ENCODE data around the gene TNFAIP8L1.

TNFAIP8L1 gene

DNA sequence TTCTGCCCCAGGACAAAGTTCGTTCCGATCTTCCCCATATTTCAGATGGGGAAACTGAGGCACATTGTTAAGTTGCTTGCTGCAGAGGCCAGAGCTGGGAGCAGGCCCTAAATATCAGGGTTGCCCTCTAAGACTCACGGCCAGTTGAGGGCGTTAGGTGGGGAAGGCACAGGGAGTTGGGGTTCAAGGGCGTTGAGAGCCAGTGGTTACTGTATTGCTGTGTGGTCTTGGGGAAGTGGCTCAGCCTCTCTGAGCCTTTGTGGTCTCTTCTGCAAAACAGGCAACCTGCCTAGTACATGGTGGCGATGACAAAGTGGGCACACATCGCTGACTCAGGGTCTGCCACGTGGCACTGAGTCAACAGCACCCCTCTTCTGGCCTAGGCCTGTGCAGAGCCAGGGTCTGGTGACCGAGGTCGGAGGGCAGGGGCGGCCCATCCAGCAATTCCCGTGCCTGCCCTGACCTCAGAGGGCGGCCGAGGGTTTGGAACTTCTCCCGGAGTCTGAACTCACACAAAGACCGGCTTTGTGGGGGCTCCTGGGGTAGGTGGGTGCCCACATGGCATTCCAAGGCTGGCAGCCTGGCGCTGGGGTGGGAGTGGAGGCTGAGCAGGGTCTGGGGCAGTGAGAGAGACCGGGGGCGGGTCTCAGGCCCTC is 10.2 kb downstream of the TNFAIP8L1 start:
- no peak for DNase-seq (ENCODE audit: low read depth, low spot score)

DNA sequence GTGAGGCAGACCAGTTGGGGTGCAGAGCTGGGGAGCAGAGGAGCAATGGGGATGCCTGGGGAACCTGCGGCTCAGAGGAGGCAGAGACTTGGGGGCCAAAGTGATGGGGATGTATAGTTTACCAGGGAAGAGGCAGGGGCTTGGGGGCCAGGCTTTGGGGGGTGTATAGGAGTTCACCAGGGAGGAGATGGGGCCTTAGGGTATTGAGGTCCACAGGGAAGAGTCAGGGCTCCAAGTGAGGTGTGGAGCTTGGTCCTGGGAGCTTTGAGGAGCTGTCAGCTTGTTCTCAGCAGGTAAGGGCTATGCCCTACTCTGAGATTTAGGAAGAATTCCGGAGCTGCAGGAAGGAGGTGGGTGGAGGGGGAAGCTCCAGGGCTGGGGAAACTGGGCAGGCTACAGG is 10.8 kb downstream of the TNFAIP8L1 start:
- DNase-seq (ENCODE audit: low read depth, low spot score), result no peak

DNA sequence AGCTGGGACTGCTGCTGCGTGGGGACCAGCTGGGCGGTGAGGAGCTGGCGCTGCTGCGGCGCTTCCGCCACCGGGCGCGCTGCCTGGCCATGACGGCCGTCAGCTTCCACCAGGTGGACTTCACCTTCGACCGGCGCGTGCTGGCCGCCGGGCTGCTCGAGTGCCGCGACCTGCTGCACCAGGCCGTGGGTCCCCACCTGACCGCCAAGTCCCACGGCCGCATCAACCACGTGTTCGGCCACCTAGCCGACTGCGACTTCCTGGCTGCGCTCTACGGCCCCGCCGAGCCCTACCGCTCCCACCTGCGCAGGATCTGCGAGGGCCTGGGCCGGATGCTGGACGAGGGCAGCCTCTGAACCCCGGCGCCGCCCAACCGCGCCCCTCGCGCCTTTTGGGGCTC is 12.8 kb downstream of the TNFAIP8L1 start:
- DNase-seq (ENCODE audit: low read depth, low spot score), result no peak

DNA sequence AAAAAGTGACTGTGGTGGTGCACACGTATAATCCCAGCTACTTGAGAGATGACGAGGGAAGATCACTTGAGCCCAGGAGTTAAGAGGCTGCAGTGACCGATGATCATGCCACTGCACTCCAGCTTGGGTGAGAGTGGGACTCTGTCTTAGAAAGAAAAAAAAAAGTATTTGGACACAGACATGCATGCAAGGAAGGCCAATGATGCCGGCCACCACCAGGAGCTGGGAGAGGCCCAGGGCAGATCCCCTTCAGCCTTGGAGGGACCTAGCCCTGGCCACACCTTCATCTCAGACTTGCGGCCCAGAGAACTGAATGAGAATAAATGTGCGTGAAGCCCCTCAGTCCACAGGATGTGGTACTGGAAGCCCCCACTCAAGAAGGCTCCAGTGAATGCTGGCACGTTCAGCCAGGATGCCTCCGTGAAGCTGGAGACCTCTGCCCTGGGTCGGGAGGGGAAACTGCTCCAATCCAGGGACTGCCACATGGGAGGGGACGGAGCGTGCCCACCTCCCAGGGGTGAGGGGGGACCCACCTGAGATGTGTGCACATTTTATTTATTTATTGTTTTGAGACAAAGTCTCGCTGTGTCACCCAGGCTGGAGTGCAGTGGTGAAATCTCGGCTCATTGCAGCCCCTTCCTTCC is 14.6 kb downstream of the TNFAIP8L1 start:
- DNase-seq (ENCODE audit: low read depth, low spot score), result no peak

DNA sequence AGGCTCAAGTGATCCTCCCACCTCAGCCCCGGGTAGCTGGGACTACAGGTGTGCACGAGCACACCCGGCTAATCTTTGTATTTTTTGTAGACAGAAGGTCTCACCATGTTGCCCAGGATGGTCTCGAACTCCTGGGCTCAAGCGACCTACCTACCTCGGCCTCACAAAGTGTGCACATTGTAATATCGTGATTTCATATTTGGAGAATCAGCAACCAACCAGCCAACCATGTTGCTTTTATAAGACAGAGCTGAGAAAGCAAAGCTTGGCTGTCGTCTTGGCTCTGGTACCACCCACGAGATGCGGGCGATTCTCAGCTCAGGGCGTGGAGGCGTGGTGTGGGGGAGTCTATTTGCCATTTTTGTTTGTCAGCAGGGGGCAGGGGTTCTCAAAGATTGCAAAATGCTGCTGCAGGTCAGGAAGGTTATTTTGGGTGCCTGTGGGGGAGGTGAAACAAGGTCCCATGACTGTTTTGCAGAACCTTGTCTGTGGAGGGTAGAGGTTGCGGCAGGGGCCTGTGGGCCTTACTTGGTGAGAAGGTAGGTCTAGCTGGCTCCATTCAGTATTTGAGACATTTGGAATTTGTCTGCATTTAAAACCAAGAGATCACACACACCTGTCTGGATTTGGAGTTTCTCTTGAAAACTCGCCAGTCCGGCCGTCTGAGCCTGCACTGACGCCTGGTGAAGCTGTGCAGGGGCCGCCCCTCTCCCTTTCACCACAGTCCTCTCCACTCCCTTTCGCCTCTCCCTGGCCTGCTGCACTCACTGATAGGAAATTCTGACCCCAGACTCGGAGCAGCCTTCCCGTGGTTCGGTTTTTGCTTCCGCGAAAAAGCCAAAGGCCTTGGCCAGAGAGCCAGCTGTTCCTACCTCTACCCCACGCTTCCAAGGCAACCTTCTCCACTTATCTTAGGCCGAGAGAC is 15.4 kb downstream of the TNFAIP8L1 start:
- DNase-seq (ENCODE audit: low read depth, low spot score), result no peak

DNA sequence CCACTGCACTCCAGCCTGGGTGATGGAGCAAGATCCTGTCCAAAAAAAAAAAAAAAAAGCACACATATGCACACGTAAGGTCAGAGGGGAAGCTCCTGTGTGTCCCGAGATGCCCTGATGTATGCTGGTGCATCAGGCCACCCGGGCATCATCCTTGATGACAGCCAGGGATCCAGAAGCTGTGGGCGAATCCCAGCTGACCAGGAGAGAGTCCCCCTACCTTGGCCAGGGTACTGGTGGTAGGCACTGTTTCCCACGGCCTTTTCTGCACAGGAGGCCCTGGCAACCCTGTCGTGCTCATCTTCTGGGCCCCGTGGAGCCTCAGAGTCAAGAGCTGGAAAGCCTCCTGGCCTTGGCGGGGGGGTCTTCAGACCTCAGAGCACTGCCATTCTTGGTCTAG is 16.8 kb downstream of the TNFAIP8L1 start:
- DNase-seq (ENCODE audit: low read depth, low spot score), result no peak

DNA sequence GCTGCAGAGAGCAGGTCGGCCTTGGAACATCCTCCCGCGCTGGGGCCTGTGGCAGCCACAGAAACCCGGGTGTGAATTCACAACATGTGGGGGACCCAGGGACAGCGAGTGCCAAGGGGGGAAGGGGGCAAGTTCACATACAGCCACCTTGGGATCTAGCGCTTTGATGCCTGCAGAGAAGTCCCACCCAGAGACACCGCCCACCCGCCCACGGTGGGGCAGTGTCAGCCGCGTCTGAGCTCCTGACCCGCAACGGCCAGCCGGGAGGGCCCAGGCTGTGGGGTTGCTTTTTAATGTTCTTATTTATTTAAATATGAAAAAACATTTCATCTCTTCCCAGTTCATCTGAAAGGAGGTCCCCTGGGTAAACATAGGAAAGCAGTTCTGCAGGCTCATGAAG is 17.9 kb downstream of the TNFAIP8L1 start:
- no peak for DNase-seq (ENCODE audit: low read depth, low spot score)

DNA sequence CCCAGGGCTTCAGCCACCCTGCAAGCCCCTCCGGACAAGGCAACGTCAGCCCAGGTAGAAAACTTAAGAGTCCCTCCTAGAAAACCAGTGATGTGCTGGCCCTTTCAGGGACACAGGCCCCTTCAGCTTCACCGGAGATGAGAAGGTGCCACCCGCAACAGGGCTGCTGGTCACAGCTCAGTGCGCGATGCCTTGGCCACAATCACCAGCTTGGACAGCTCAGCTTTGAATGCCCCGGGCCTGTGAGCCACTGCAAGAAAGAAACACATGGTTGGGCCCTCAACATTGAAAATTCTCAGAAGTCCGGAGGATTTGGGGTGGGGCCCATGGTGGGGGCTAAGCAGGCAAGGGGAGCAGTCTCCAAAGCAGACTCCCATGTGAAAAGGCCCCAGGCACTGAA is 18.5 kb downstream of the TNFAIP8L1 start:
- DNase-seq (ENCODE audit: low read depth, low spot score), result no peak

DNA sequence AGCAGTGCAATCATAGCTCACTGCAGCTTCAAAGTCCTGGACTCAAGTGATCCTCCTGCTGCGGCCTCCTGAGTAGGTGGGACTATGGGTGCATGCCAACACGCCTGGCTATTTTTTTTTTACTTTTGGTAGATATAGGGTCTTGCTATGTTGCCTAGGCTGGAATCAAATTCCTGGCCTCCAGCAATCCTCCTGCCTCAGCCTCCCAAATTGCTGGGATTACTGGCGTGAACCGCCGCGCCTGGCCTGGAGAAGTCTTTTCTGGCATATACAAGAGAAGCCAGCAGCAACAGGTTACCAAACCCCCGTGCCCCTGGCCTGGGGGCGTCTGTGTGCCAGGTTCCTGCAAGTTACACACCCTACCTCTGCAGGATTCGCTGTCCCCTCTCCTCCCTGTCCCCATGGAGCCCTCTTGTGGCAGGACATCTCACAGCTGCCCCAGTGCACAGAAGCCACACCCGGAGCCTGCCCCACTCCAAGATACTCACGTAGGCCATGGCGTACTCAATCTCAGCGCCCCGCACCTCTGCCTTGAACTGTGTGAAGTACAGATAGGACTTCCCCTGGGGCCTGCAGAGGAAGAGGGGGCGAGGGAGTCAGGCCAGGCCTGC is 21.0 kb downstream of the TNFAIP8L1 start:
- DNase-seq (ENCODE audit: low read depth, low spot score), result no peak

DNA sequence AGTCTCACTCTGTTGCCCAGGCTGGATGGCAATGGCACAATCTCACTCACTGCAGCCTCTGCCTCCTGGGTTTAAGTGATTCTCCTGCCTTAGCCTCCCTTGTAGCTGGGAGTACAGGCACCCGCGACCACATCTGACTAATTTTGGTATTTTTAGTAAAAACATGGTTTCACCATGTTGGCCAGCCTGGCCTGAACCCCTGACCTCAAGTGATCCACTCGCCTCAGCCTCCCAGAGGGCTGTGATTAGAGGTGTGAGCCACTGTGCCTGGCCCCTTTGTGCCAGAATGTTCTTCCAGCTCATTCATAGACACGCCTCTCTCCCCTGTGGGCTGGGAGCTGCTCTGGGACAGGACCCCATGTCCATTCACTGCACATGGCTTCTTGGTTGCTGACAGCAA is 21.7 kb downstream of the TNFAIP8L1 start:
- no peak for DNase-seq (ENCODE audit: low read depth, low spot score)

DNA sequence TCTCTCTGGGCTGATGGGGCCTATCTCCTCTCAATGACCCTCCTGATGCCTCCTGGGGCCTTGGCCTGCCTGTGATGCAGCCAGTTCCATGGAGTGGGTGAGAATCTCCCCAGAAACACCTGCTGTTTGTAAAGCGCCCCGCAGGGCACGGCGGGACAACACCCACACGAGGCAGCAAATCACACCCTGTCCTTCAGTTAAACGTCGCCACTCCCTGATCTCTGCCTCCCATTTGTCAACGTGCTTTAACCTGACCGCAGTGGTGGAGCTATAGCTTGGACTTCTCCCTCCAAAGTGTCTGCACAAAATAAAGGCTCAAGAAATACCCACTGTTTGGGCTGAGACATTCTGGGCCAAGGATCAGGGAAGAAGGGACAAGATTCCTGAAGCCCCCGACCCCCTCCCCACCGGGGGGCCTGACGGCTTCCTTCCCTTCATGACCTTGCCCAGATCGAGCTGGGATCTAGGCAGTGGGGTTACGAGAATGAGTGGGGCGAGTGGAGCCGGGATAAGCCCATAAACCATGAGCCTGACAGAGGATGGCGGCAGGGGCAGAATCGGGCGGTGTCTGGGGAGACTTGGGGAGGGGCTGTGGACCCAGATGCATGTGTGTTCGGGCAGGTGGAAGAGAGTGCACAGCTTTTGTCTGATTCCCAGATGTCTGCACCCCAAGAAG is 22.8 kb downstream of the TNFAIP8L1 start:
- DNase-seq (ENCODE audit: low read depth, low spot score), result no peak

DNA sequence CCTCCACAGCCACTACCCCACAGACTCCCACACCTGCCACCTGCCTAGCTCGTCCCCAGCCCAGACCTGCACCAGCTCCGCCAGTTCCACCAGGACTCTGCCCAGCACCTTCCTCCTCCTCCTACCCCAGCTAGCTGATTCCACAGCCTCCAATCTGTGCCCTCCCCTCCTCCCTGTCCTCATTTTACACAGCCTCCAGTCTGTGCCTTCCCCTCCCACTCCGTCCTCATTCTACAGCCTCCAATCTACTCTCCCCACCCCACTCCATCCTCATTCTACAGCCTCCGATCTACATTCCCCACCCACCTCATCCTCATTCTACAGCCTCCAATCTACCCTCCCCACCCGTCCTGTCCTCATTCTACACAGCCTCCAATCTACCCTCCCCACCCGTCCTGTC is 23.5 kb downstream of the TNFAIP8L1 start:
- DNase-seq (ENCODE audit: low read depth, low spot score), result no peak

DNA sequence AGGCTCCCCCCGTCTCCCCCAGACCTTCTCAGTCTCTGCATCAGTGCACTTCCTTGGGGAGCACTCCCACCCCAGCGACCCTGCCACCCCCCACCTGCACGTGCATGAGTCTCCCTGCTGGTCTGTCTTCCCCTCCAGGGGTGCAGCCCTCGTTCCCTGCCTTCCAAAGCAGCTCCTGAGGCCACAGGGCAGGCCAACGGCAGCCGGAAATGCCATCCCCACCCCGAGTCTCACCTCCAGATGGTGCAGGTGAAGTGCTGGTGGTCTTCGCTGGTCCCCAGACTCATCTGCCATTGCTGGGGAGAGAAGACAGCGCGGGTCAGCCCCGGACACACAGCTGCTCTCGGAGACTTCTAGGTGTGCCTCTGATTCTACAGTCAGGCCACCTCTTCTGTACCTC is 25.3 kb downstream of the TNFAIP8L1 start:
- DNase-seq (ENCODE audit: low read depth, low spot score), result no peak

DNA sequence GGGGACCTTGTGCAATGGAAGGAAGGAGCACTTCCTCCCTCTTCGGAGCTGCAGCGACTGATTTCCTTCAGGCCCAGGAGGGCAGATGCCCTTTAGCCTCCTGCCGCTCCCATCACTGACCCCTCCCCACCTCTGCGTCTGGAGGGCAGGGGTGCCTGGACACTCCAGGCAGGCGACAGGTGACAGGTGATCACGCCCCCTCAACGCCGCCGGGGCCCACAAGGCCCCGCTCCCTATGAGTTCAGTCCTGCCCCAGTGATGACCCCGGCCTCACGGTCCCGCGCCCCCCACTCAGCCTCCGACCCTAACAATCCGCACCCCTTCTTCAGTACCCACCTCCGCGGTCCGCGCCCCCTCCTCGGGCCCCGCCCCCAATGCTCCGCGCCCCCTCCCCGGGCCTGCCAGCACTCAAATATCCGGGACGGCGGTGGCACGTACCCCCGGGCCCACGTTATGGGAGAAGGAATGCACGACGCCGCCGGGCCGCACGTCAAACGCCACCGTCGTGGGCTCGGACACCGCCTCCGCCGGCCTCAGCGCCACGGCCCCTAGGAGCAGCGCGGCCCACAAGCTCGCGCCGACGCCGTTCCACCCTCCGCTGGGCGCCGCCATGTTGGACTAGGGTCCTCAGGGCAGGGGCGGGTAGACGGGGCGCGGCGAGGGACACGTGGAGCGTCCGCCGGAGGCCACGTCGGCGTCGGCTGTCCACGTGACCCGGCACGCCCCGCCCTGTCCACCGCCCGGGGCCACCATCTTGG is 30.6 kb downstream of the TNFAIP8L1 start, which contains the start of gene MYDGF:
Gene MYDGF, minus strand, starts transcription at position 620 of the 758 bp plus-strand sequence. Its CDS starts 8 bp downstream, at position 612.
- DNase-seq (ENCODE audit: low read depth, low spot score), result no peak

DNA sequence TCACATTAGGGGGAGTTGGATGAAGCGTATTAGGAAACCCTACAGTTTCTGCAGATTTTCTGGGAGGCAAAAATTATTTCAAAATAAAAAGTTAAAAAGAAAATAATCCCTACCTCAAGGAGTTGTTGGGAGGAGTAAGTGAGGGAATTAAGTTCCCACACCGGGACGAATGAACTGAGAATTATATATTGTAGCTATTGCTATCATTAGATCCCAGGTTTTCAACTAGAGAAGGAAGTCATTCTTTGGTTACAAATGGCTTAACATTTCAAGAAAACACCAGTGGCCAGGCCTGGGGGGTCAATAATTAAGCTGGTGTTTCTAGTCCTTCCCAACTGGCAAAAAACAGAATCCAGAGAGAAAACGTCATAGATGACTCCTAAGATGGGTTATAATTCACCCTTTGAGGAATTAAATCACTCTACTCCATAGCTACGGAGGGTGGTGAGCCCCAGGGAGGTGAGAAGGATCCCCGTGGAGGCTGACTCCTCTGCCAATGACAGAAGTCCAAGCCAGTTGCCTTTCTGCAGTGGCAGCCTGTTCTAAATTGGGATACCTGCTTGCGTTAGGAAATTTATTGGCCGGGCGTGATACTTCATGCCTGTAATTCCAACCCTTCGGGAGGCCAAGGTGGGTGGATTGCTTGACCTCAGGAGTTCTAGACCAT is 32.0 kb downstream of the TNFAIP8L1 start:
- DNase-seq (ENCODE audit: low read depth, low spot score), result no peak

DNA sequence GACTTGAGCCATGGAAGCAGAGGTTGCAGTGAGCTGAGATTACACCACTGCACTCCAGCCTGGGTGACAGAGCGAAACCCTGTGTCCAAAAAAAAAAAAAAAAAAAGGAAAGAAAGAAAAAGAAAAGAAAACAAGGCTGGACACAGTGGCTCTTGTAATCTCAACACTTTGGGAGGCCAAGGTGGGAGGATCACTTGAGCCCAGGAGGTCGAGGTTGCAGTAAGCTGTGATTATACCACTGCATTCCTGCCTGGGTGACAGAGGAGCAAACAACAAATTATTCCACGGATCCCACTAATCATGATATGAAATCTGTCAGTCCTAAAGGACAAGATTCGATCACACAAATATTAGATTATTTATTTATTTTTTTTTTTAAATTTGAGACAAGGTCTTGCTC is 33.9 kb downstream of the TNFAIP8L1 start:
- DNase-seq (ENCODE audit: low read depth, low spot score), result no peak

DNA sequence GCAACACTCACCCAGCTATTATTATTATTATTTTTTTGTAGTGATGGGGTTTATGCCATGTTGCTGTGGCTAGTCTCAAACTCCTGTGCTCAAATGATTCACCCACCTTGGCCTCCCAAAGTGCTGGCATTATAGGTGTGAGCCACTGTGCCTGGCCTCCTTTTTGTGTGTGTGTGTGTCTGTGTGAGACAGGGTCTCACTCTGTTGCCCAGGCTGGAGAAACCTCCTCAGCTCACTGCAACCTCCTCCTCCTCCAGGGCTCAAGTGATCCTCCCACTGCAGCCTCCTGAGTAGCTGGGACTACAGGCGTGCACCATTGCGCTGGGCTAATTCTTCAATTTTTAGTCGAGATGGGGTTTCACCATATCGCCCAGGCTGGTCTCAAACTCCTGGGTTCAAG is 34.4 kb downstream of the TNFAIP8L1 start:
- no peak for DNase-seq (ENCODE audit: low read depth, low spot score)

DNA sequence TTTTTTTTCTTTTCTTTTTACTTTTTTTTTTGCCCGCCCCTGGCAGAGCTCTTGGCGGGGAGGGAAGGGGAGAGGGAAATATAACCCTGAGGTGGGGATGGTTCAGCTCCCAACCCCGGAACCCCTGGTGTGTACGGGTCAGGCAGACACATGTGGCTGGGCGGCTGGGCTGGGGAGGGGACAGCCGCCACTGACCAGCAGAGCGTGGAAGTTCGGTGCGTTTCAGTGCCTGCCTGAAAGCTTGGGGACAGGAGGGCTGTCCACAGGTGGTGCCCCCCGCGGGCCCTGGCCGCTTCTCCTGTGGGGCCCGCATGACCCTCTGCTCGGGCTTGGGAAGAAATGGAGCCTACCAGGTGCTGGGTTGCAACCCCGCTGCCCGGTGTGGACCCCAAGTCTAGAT is 36.0 kb downstream of the TNFAIP8L1 start:
- DNase-seq (ENCODE audit: low read depth, low spot score), result no peak

DNA sequence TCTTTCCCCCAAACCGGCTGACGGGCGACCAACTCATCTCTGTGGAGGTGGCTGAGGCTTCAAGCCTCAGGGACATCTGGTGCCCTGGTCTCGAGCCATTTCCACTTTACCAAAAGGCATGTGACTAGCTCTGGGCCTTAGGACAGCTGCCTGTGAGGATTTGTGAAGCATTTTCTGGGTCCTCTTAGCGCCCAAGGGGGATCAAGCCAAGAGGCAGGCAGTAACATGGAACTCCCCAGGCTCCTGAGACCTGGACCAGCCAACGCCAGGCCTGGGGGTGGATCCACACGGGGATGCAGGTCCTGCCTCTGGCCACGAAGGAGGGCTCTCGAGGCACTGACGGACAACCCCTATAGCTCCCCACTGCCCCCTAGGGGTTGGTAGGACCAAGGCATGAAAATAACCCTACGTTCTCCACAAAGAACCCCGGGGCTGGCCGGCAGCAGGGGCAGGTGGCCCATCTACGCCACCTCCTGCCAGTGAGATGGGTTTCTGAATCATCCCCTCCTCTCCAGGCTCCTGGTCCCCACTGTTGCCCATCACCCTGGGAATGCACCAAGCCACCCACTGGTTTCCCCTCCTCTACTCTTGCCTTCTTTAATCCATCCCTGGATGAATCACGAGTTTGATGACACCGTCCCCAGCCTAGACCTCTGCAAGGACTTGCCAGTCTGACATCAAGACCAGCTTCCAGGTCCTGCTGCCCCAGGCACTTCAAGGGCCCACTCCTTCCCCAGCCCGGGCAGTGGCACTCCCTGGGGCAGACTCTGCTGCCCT is 37.8 kb downstream of the TNFAIP8L1 start:
- DNase-seq (ENCODE audit: low read depth, low spot score), result peak; percentile 72
